ENCODE data around the gene TLN1.

The TLN1 gene

DNA sequence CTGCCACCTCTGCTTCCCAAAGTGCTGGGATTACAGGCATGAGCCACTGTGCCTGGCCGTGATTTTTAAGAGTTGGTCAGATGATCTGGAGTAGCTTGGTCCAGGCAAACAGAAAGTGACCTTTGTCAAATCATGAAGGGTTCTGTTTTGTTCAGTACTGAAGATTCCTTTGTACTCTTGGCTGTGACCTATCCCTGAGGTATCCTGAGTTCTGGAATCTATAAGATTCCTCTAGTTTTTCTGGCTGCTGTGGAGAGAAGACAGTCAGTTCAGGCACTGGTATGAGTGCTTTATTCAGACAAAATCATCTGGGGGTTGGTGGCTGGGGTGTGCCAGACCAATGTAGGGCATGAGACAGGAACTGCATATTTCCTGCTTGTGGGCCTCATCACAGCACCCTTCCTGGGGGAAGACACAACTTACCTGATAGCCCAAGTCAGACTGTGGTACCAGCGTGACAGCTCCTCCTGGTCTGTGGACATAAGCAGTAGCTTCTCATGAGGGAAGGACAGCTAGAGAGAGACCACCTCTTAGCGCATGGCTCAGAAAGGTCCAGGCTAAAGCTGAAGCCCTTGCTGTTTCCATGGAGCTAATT, 70.1 kb downstream of the TLN1 start:
- DNase-seq (ENCODE audit: low spot score), result no peak

DNA sequence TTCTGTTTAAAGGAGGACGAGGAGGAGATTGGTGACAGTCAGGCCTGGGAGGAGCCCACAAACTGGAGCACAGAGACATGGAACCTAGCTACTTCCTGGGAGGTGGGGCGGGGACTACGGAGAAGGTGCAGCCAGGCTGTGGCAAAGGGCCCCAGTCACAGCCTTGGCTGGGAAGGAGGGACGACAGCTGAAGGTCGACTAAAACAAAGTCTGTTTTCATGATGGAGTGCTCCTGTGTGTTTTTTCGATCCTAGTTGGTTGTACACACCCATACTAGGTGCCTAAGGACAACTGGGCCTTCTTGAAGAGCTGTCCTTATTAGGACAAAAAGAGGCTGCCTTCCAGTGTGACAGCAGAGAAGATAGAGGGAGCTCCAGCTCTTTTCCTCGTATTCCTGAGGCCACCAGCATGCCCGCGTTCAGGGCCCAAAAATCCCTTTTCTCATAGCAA, 71.0 kb downstream of the TLN1 start:
- DNase-seq (ENCODE audit: low spot score), result peak; percentile 91

DNA sequence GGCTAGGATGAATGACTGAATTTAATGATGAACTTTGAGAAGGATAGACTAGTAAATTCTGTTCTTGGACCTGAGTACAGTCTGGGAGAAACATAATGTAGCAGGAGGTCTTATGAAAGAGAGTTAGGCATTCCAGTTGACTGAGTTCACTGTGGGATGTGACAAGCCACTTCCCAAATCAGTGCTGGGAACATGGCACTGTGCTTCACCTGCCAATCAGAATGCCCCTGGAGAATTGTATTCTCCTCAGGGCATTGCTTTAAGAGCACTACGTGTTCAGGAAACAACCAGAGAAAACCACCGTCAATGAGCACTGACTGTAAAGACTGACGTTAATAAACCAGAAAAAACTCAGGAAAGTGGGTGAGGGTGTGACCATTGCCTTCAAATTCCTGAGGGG, 72.7 kb downstream of the TLN1 start:
- DNase-seq (ENCODE audit: low spot score), result no peak

DNA sequence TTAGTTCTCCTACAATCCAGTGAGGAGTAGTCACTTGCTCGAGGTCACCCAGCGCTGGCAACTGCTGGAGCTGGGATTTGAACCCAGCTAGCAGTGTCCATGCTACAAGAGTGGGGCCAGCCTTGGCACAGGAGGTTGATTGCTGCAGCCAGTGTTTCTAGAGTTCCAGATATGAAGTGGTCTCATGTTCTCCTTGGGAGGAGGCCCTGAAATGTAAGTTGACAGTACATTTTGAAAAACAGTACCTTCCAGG, 73.1 kb downstream of the TLN1 start:
- peak; percentile 55 for DNase-seq (ENCODE audit: low spot score)

DNA sequence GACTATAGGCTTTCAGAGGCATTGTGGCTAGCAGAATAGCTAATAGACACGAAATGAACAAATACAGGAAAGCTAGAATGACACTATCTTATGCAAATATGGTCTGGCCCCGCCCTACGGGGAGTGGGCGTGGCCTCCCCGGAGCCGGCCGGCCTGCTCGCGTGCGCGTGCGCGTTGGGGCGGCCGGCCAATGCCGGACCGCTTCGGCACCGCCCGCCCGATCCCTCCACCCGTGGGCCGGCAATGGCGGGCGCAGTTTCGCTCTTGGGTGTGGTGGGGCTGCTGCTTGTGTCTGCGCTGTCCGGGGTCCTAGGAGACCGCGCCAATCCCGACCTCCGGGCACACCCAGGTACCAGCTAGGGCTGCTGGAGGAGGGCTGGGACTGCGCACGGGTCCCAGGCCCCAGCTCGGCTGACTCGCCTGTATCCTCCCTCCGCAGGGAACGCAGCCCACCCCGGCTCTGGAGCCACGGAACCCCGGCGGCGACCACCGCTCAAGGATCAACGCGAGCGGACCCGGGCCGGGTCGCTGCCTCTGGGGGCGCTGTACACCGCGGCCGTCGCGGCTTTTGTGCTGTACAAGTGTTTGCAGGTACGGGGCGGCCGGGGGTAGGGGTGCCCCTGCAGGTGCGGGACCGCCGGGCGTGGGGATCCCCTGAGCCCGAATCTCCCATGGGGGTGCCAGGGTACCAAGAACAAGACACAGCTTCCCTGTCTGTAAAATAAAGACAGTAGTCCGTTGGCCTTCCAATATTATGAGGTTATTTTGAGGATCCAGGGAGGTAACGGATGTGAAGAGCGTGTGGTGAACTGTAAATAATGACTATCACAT, 73.6 kb downstream of the TLN1 start, which contains the start of gene CCDC107:
CCDC107 (plus strand) TSS at position 156 of the 831 bp plus-strand sequence; CDS start at position 244, 88 bp downstream.
- peak; percentile 89 for DNase-seq (ENCODE audit: low spot score)

DNA sequence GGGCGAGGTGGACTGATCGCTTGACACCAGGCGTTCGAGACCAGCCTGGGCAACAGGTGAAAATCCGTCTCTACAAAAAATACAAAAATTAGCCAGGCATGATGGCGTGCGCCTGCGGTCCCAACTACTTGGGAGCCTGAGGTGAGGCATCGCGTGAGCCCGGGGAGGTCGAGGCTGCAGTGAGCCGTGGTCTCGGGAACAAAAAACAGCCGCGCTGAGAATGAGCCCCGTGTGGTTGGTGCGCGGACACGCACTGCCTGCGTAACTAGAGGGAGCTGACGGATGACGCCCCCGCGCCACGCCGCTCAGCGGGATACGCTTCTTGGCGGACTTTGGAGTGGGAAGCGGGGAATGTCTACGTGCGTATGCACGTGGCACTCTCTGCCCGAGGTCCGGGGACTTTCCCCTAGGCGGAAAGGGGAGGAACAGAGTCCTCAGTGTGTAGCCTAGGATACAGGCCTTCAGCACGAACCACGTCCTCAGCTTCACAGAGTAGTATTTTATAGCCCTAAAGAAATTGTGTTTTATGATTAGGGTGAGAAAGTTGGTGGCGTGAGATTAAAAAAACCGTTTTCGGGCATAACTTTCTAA, 74.4 kb downstream of the TLN1 start, which contains the start of gene RMRP:
RMRP (minus strand) TSS at position 474 of the 591 bp plus-strand sequence.
- peak; percentile 99 for DNase-seq (ENCODE audit: low spot score)

DNA sequence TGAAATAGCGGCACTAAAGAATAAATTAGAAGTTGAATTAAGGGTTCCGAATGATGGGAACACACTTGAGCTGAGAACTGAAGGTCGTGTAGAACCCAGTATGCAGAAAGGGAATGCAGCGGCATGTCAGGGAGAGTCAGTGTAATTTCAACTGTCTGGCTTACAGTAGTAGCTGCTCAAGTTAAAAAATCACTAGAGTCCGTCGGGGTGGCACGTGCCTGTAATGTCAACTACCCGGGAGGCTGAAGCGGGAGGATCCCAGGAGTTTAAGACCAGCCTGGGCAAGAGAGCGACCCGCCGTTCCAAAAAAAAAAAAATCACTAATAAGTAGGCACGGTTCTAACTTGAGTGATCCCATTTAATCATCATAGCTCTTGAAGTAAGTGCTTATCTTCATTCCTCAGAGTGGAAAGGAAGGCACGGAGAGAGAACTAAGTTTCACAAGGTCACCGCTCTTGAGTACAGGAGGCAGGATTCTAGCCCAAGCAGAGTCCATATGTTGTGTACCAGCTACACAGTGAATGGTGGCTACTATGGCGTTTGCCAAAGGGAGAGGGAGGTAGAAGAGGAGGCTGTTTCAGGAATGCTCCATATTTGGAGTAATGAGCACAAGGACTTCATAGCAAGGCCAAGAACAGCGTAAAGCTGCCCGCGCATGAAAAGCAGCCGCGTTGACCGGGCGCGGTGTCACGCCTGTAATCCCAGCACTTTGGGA, 75.0 kb downstream of the TLN1 start:
- peak; percentile 77 for DNase-seq (ENCODE audit: low spot score)

DNA sequence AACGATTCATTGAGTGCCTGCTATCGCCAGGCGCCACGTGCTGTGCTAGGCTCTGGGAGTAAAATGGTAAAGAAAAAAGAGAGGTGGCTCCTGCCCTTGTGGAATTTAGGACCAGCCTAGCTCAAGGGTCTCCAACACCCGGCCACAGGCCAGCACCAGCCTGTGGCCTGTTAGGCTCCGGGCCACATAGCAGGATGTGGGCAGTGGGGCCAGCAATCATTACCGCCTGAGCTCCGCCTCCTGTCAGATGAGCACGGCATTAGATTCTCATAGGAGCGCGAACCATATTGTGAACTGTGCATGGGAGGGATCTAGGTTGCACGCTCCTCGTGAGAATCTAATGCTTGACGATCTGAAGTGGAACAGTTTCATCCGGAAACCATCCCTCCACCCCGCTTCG, 75.6 kb downstream of the TLN1 start:
- no peak for DNase-seq (ENCODE audit: low spot score)

DNA sequence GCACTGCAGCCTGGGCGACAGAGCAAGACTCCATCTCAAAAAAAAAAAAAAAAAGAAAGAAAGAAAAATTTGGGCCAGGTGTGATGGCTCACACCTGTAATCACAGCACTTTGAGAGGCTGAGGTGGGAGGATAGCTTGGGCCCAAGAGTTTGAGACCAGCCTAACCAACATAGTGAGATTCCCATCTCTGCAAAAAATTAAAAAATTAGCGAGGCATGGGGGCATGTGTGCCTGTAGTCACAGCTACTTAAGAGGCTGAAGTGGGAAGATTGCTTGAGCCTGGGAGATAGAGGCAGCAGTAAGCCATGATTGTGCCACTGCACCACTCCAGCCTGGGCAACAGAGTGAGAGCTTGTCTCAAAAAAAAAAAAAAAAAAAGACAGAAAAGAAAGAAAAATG, 78.4 kb downstream of the TLN1 start:
- no peak for DNase-seq (ENCODE audit: low spot score)

DNA sequence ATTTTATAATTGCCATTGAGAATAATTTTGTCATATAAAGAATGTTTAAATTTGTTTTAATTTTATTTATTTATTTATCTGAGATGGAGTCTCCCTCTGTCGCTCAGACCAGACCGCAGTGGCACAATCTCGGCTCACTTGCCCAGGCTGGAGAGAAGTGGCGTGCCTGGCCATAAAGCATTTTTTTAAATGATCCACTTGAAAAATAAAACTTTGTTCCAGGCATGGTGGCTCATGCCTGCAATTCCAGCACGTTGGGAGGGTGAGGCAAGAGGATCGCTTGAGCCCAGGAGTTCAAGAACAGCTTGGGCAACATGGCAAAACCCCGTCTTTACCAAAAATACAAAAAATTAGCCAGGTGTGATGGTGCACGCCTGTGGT, 79.2 kb downstream of the TLN1 start:
- no peak for DNase-seq (ENCODE audit: low spot score)

DNA sequence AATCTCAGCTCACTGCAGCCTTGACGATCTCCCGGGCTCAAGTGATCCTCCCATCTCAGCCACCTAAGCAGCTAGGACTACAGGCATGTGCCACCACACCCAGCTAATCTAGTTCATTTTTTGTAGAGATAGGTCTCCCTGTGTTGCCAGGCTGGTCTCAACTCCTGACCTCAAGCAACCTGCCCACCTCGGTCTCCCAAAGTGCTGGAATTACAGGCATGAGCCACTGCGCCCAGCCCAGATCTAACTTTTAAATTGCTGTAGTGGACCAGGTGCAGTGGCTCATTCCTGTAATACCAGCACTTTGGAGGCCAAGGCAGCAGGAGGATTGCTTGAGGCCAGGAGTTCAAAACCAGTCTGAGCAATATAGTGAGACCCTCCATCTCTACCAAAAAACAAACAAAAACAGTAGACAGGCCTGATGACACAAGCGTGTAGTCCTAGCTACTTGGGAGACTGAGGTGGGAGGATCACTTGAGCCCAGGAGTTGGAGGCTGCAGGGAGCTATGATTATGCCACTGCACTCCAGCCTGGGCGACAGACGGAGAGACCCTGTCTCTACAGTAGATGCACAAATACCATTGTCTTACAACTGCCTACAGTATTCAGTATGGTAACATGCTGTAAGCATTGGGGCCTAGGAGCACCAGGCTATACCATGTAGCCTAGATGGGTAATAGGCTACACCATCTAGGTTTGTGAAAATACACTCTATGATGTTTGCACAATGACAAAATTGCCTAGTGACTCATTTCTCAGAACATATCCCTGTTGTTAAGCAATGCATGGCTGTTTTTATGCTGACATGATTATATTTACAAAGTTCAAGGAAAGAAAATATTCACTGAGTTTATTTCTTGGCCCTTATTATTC, 79.8 kb downstream of the TLN1 start:
- no peak for DNase-seq (ENCODE audit: low spot score)

DNA sequence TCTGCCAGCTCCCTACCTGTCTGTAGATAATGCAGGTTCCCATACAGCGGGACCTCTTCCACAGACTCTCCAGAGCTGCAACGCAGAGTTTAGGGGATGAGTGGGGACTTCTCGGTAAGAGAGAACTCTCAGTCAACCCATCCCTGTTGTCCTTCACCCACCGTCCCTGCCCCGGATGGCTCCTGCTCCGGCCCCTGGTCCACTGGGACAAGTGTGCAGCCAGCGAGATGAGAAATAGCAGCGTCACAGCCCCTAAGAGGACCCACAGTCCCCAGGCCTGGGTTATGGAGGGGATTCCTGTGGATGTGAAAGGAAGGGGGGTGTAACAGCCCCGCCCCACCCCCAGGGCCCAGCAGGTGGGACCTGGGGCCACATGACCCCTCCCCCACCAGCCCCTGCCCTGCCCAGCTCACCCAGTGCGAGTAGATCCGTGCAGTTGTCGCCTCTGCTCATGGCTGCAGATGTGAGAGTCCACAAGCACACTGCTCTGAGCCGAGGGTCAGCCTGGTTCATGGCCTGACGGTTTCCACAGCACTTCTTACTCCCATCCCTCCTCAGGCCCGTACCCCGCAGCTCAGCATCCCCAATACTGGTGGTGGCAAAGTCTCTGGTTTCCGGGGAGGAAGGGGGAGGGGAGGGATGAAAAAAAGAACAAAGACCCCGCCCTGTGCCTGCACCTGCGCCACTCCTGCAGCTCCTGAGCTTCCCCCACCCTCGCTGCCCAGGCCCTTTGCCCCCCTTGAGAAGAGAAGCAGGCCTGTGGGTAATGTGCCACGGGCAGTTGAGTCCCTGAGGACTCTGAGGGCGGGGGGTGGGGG, 81.4 kb downstream of the TLN1 start, which contains the start of gene SIT1:
SIT1 (minus strand) TSS at position 591 of the 818 bp plus-strand sequence; CDS start at position 513, 78 bp downstream.
- DNase-seq (ENCODE audit: low spot score), result no peak

DNA sequence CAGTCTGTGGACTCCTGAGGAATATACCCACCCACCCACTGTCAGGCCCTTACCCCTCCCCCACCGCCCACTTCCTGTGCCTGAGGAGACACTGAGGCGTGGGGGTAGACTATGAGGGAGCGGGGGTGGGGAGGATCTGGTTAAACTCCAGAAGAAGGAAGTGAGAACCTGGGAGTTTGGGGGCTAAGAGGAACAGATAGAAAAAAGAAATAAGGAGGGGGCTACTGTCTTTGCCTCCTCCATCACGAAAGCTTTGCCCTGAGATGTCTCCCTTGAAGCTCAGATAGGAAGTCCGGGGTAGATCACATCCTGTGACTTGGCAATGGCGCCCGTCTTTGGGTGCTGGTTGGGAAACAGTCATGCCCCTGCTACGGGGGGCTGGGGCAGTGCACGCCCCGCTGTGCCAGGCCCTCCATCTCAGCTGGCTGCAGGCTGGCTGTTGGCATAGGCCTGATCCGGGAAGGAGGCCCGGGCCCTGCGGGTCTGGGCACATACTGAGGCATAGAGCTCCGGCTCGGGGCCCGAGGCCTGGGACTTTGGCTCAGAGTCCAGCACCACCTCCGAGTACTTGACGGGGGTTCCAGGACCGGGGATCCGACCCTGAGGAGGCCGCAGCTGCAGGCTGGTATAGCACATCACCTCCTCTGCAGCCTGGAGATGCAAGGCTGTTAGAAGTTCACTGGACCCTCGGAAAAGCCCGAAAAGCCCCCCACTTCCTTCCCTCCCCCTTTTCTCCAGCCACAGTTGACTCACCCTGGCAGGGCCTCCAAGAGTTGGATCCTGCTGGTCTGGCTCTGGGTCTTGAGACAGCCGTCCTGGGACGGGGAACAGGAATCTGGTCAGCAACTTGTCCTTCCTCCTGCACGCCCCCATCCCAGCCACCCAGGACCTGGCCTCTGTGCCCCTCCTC, 82.3 kb downstream of the TLN1 start:
- no peak for DNase-seq (ENCODE audit: low spot score)

Data from cerebellar cortex (tissue), 1 donor.